Activated naive CD4-positive, alpha-beta T cell treated with Interleukin-2 at 50 U/mL for 16 hours (primary cell): ENCODE data around the gene FEM1B.

ENCODE experiments used
- DNase-seq: peaks from one replicate; pipeline ENCODE4 v3.0.0-alpha.2; 2020

Gene FEM1B

GRCh38 chr15:68261241-68261640, 16.3 kb upstream of the FEM1B start:
- no peak for DNase-seq

- no peak for DNase-seq
Measured at GRCh38 chr15:68261980-68262379, 15.6 kb upstream of the FEM1B start.

GRCh38 chr15:68262514-68263356, 14.8 kb upstream of the FEM1B start:
- no peak for DNase-seq

GRCh38 chr15:68264282-68264681, 13.3 kb upstream of the FEM1B start:
- no peak for DNase-seq

GRCh38 chr15:68265081-68265480, 12.5 kb upstream of the FEM1B start:
- DNase-seq, result no peak

- no peak for DNase-seq
Measured at GRCh38 chr15:68265674-68266073, 11.9 kb upstream of the FEM1B start.

- no peak for DNase-seq
Measured at GRCh38 chr15:68268405-68268804, 9.1 kb upstream of the FEM1B start.

- DNase-seq, result no peak
Measured at GRCh38 chr15:68271854-68272471, 5.6 kb upstream of the FEM1B start.

GRCh38 chr15:68272721-68273271, 4.7 kb upstream of the FEM1B start:
- no peak for DNase-seq

GRCh38 chr15:68274201-68274848, 3.2 kb upstream of the FEM1B start:
- no peak for DNase-seq

- DNase-seq, result no peak
Measured at GRCh38 chr15:68275165-68275746, 2.3 kb upstream of the FEM1B start.

- no peak for DNase-seq
Measured at GRCh38 chr15:68276668-68277067, 877 bp upstream of the FEM1B start.

GRCh38 chr15:68277131-68277602, 378 bp upstream of the FEM1B start:
- DNase-seq, result no peak

GRCh38 chr15:68278345-68278594, 725 bp downstream of the FEM1B start:
- DNase-seq, result no peak

GRCh38 chr15:68278595-68279405, 1.3 kb downstream of the FEM1B start:
- peak; percentile 7 for DNase-seq

- no peak for DNase-seq
Measured at GRCh38 chr15:68279779-68280753, 2.5 kb downstream of the FEM1B start.

- DNase-seq, result no peak
Measured at GRCh38 chr15:68281008-68281407, 3.5 kb downstream of the FEM1B start.

GRCh38 chr15:68283401-68283800, 5.9 kb downstream of the FEM1B start:
- DNase-seq, result no peak

- no peak for DNase-seq
Measured at GRCh38 chr15:68284616-68285258, 7.2 kb downstream of the FEM1B start.

- DNase-seq, result no peak
Measured at GRCh38 chr15:68285259-68285980, 7.9 kb downstream of the FEM1B start.
